GM18520 (cell line): ENCODE measurements around the gene VWA3B.
"Not testable (repeated sequence)": the region's sequence is repeated elsewhere in the genome, so short reads cannot be mapped to it uniquely, and the experiment has no call there.

ENCODE experiments used
- ATAC-seq: cut with Tn5 transposase; IDR thresholded peaks from one replicate; pipeline ENCODE4 v1.9.1; 2021; ENCODE audit not compliant: unreplicated experiment

The VWA3B gene

GRCh38 chr2:98295721-98296414, 208.9 kb downstream of the VWA3B start:
- ATAC-seq: no peak

- ATAC-seq: no peak
Measured at GRCh38 chr2:98296440-98296839, 209.5 kb downstream of the VWA3B start.

- ATAC-seq: no peak
Measured at GRCh38 chr2:98297817-98298682, 211.1 kb downstream of the VWA3B start.

GRCh38 chr2:98298683-98299164, 211.8 kb downstream of the VWA3B start:
- no peak for ATAC-seq

- ATAC-seq: no peak
Measured at GRCh38 chr2:98299211-98299905, 212.4 kb downstream of the VWA3B start.

GRCh38 chr2:98300141-98300874, 213.3 kb downstream of the VWA3B start:
- no peak for ATAC-seq

- ATAC-seq: no peak
Measured at GRCh38 chr2:98301469-98301868, 214.5 kb downstream of the VWA3B start.

GRCh38 chr2:98307131-98307696, 220.2 kb downstream of the VWA3B start:
- ATAC-seq: not testable (repeated sequence)

- no peak for ATAC-seq
Measured at GRCh38 chr2:98308068-98308467, 221.1 kb downstream of the VWA3B start.

GRCh38 chr2:98308532-98308931, 221.6 kb downstream of the VWA3B start:
- ATAC-seq: no peak

- no peak for ATAC-seq
Measured at GRCh38 chr2:98309580-98309979, 222.6 kb downstream of the VWA3B start.

- no peak for ATAC-seq
Measured at GRCh38 chr2:98310010-98310409, 223.0 kb downstream of the VWA3B start.

- ATAC-seq: no peak
Measured at GRCh38 chr2:98311090-98311489, 224.1 kb downstream of the VWA3B start.

- no peak for ATAC-seq
Measured at GRCh38 chr2:98311771-98312545, 225.0 kb downstream of the VWA3B start.

- no peak for ATAC-seq
Measured at GRCh38 chr2:98313492-98314250, 226.7 kb downstream of the VWA3B start.

- ATAC-seq: no peak
Measured at GRCh38 chr2:98314251-98314650, 227.3 kb downstream of the VWA3B start.

- ATAC-seq: no peak
Measured at GRCh38 chr2:98315957-98316356, 229.0 kb downstream of the VWA3B start.

- ATAC-seq: no peak
Measured at GRCh38 chr2:98317214-98317613, 230.2 kb downstream of the VWA3B start.

GRCh38 chr2:98320171-98320570, 233.2 kb downstream of the VWA3B start:
- not testable (repeated sequence) for ATAC-seq
